ENCODE results near the gene UTP25. TPM values are rescaled to one million over a fixed set of nuclear protein-coding genes. Genes with fewer than 3 reads are reported as not detected.

The UTP25 gene
- total RNA-seq (1 to 10 TPM; 7.6 to 9.0 TPM), polyA plus RNA-seq (ENCODE audit: insufficient read length in 2 of 2) (1 to 10 TPM; 6.5 to 7.2 TPM)
- long read RNA-seq, donor 1, full-length matches to known transcripts, result 1 of 1 reads
- long read RNA-seq, donor 1, partial matches to known transcripts, result 0 of 1 reads
- long read RNA-seq, donor 1, other reads (novel, unspliced or antisense), result 0 of 1 reads
- long read RNA-seq, donor 2, full-length matches to known transcripts, result 1 of 1 reads
- long read RNA-seq, donor 2, partial matches to known transcripts, result 0 of 1 reads
- long read RNA-seq, donor 2, other reads (novel, unspliced or antisense), result 0 of 1 reads
- long read RNA-seq, donor 3, full-length matches to known transcripts, result 1 of 1 reads
- long read RNA-seq, donor 3, partial matches to known transcripts, result 0 of 1 reads
- long read RNA-seq, donor 3, other reads (novel, unspliced or antisense), result 0 of 1 reads
- long read RNA-seq, donor 4, full-length matches to known transcripts, result 3 of 3 reads
- long read RNA-seq, donor 4, partial matches to known transcripts, result 0 of 3 reads
- long read RNA-seq, donor 4, other reads (novel, unspliced or antisense), result 0 of 3 reads

DNA sequence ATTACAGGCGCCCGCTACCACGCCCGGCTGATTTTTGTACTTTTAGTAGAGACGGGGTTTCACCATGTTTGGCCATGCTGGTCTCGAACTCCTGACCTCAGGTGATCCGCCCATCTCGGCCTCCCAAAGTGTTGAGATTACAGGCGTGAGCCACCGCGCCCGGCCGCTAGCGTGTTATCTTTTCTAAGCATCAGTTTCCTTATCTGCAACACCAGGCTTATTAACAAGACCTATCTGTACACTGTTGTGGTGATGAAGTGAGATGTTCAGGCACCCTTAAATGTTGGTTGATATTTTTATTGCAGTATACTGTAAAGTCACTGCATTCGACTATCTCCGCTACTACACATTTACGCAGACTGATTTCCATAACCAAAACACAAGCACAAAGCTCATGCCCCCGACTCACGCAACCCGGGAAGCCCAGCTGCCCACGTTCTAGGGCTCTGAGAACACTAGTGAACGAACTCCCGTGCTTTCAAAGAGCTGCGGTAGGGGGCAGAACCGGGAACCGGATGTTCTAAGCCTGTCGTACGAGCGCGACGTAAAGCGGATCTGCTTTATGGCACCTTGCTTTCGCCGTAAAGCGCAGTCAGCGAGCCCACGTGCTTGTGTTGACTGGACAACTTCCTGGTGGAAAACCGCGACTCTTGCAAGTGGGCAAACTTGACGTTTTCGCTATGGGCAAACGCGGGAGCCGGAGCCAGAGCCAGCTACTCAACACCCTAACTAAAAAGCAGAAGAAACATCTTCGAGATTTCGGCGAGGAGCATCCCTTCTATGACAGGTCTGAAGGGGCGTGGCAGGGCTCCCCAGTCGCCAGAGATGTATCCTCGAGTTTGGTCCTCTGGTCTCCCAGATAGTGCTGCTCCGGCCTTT is at the start of gene UTP25:
Gene UTP25, plus strand, starts transcription at position 589 of the 879 bp plus-strand sequence. Its CDS starts 92 bp downstream, at position 681.
- Histone ChIP-seq H3K36me3 (ENCODE audit: control insufficient read depth, insufficient read depth, low read length) (peaks cover 4% of the 10 kb centered on the region), H3K4me3 (ENCODE audit: low read depth, low read length) (peak within 1 kb of the TSS; percentile 86), H3K27me3 (ENCODE audit: control insufficient read depth, insufficient read depth, low read length) (no peaks in the 10 kb centered on the region), H3K4me1 (ENCODE audit: control insufficient read depth, insufficient read depth, low read length) (peaks cover 18% of the 10 kb centered on the region), H3K27ac (ENCODE audit: low read depth, low read length) (peak within 1 kb of the TSS; percentile 11), H3K9me3 (ENCODE audit: control insufficient read depth, insufficient read depth, low read length) (no peaks in the 10 kb centered on the region)
- peak; percentile 90 to 99 (median 94) for DNase-seq (ENCODE audit: low read depth in 4 of 6, low spot score in 6 of 6)
- WGBS (ENCODE audit: insufficient coverage), result 13% methylated on average over 43 of the region's 51 CpGs

DNA sequence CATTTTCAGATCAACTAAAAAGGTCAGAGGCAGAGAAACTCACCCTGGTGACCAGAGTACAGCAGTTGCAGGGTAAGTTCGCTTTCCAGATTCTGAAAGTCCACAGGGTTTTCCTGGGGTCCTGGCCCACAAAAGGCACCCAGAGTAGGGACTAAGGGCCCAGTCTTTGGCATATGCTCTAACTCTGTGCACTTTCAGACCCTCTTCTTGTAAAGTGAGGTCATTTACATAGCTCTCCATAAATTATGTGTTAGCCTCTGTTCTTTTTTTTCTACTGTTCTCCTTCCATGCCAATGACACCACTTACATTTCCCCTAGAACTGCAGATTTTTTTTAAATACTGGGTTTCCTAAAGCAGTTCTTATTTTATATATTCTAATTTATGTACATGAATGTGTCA is 49.7 kb upstream of the UTP25 start:
- H3K27me3 ChIP-seq (ENCODE audit: control insufficient read depth, insufficient read depth, low read length), result no peaks in the 10 kb centered on the region
- 89% methylated on average over 1 of the region's 1 CpG for WGBS (ENCODE audit: insufficient coverage)
- H3K36me3 ChIP-seq (ENCODE audit: control insufficient read depth, insufficient read depth, low read length), result peaks cover 3% of the 10 kb centered on the region

GRCh38 chr1:209780268-209780667 is 47.5 kb upstream of the UTP25 start:
- WGBS (ENCODE audit: insufficient coverage), result 82% methylated on average over 3 of the region's 4 CpGs
- Histone ChIP-seq H3K4me3 (ENCODE audit: low read depth, low read length) (no peak overlapping the region), H3K4me1 (ENCODE audit: control insufficient read depth, insufficient read depth, low read length) (peaks cover 11% of the 10 kb centered on the region), H3K27ac (ENCODE audit: low read depth, low read length) (no peak overlapping the region), H3K36me3 (ENCODE audit: control insufficient read depth, insufficient read depth, low read length) (peaks cover 3% of the 10 kb centered on the region), H3K27me3 (ENCODE audit: control insufficient read depth, insufficient read depth, low read length) (no peaks in the 10 kb centered on the region), H3K9me3 (ENCODE audit: control insufficient read depth, insufficient read depth, low read length) (no peaks in the 10 kb centered on the region)
- no peak for DNase-seq (ENCODE audit: low read depth in 4 of 6, low spot score in 6 of 6)

More for the DNA sequence above, 49.7 kb upstream of the UTP25 start:
- H3K9me3 ChIP-seq (ENCODE audit: control insufficient read depth, insufficient read depth, low read length), result no peaks in the 10 kb centered on the region
- H3K27ac ChIP-seq (ENCODE audit: low read depth, low read length), result no peak overlapping the region
- H3K4me3 ChIP-seq (ENCODE audit: low read depth, low read length), result no peak overlapping the region
- H3K4me1 ChIP-seq (ENCODE audit: control insufficient read depth, insufficient read depth, low read length), result peaks cover 2% of the 10 kb centered on the region
- DNase-seq (ENCODE audit: low read depth in 4 of 6, low spot score in 6 of 6), result no peak

- H3K36me3 ChIP-seq (ENCODE audit: control insufficient read depth, insufficient read depth, low read length), result peaks cover 3% of the 10 kb centered on the region
- H3K27me3 ChIP-seq (ENCODE audit: control insufficient read depth, insufficient read depth, low read length), result peaks cover 15% of the 10 kb centered on the region
- no peak overlapping the region for H3K27ac ChIP-seq (ENCODE audit: low read depth, low read length)
- peak in 1 of 6 donors; percentile 9 for DNase-seq (ENCODE audit: low read depth in 4 of 6, low spot score in 6 of 6)
- no peaks in the 10 kb centered on the region for H3K9me3 ChIP-seq (ENCODE audit: control insufficient read depth, insufficient read depth, low read length)
- H3K4me1 ChIP-seq (ENCODE audit: control insufficient read depth, insufficient read depth, low read length), result peaks cover 11% of the 10 kb centered on the region
- peak overlapping the region; percentile 62 for H3K4me3 ChIP-seq (ENCODE audit: low read depth, low read length)
- WGBS (ENCODE audit: insufficient coverage), result 33% methylated on average over 6 of the region's 6 CpGs
These were observed 44.4 kb upstream of the UTP25 start for GRCh38 chr1:209783386-209783785.

- peaks cover 11% of the 10 kb centered on the region for H3K4me1 ChIP-seq (ENCODE audit: control insufficient read depth, insufficient read depth, low read length)
- H3K9me3 ChIP-seq (ENCODE audit: control insufficient read depth, insufficient read depth, low read length), result no peaks in the 10 kb centered on the region
- DNase-seq (ENCODE audit: low read depth in 4 of 6, low spot score in 6 of 6), result peak; percentile 97 to 100 (median 98)
- peak within 1 kb of the TSS; percentile 62 for H3K4me3 ChIP-seq (ENCODE audit: low read depth, low read length)
- peak within 1 kb of the TSS; percentile 76 for H3K27ac ChIP-seq (ENCODE audit: low read depth, low read length)
- H3K27me3 ChIP-seq (ENCODE audit: control insufficient read depth, insufficient read depth, low read length), result peaks cover 24% of the 10 kb centered on the region
- under 1% methylated on average over 42 of the region's 48 CpGs for WGBS (ENCODE audit: insufficient coverage)
- peaks cover 3% of the 10 kb centered on the region for H3K36me3 ChIP-seq (ENCODE audit: control insufficient read depth, insufficient read depth, low read length)
These were observed 43.3 kb upstream of the UTP25 start, which contains the start of gene C1orf74 for GRCh38 chr1:209784265-209785169. TSS of gene C1orf74 (minus strand) at chr1:209784559. CDS start at chr1:209783634, 925 bp downstream.

DNA sequence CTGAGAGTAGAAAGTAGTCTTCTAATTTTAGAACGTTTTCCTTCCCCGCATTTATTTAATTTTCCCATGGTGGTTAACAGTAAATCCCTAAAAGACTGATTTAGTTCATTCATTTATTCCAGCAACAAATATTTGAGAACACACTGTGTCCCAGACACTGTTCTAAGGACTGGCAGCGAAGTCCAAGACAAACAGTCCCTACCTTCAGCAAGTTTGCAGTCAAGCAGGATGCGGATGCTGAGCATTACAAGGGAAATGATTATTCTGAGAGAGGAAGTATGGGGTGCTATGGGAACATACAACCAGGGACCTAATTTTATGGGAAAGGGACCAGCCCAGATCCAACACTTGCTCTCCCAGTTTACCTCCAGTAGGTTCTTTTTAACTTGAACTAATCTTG is 42.2 kb upstream of the UTP25 start:
- WGBS (ENCODE audit: insufficient coverage), result 50% methylated on average over 2 of the region's 4 CpGs
- Histone ChIP-seq H3K27me3 (ENCODE audit: control insufficient read depth, insufficient read depth, low read length) (peaks cover 35% of the 10 kb centered on the region), H3K27ac (ENCODE audit: low read depth, low read length) (no peak overlapping the region), H3K4me1 (ENCODE audit: control insufficient read depth, insufficient read depth, low read length) (peaks cover 11% of the 10 kb centered on the region), H3K36me3 (ENCODE audit: control insufficient read depth, insufficient read depth, low read length) (no peaks in the 10 kb centered on the region), H3K4me3 (ENCODE audit: low read depth, low read length) (no peak overlapping the region), H3K9me3 (ENCODE audit: control insufficient read depth, insufficient read depth, low read length) (no peaks in the 10 kb centered on the region)
- no peak for DNase-seq (ENCODE audit: low read depth in 4 of 6, low spot score in 6 of 6)

DNA sequence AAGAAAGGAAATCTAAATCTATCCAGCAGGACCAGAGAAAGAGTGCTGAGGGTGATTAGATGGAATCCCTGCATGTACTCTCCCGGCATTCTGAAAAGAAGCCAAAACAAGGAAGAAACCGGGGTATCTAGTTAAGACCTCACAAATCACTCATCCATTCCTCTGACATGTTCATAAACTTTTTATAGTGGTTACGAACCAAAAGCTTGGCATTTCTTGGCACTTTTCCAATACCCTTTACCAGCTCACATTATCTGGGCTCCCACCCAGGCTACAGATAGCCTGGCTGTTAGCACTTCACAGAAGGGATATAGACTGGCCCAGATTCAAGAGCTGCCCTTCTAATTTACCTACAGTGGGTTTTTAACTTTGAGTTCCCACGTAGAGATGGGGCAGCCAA is 41.6 kb upstream of the UTP25 start:
- H3K27me3 ChIP-seq (ENCODE audit: control insufficient read depth, insufficient read depth, low read length), result peaks cover 38% of the 10 kb centered on the region
- DNase-seq (ENCODE audit: low read depth in 4 of 6, low spot score in 6 of 6), result no peak

GRCh38 chr1:209787551-209787950 is 40.2 kb upstream of the UTP25 start:
- no peak overlapping the region for H3K4me3 ChIP-seq (ENCODE audit: low read depth, low read length)
- H3K4me1 ChIP-seq (ENCODE audit: control insufficient read depth, insufficient read depth, low read length), result peaks cover 11% of the 10 kb centered on the region
- no peaks in the 10 kb centered on the region for H3K36me3 ChIP-seq (ENCODE audit: control insufficient read depth, insufficient read depth, low read length)
- H3K27ac ChIP-seq (ENCODE audit: low read depth, low read length), result peak overlapping the region; percentile 19
- no peaks in the 10 kb centered on the region for H3K9me3 ChIP-seq (ENCODE audit: control insufficient read depth, insufficient read depth, low read length)
- peaks cover 51% of the 10 kb centered on the region for H3K27me3 ChIP-seq (ENCODE audit: control insufficient read depth, insufficient read depth, low read length)
- no CpG with 5 or more reads among the region's 2 CpGs for WGBS (ENCODE audit: insufficient coverage)
- DNase-seq (ENCODE audit: low read depth in 4 of 6, low spot score in 6 of 6), result peak in 1 of 6 donors; percentile 27

More for the DNA sequence above, 41.6 kb upstream of the UTP25 start:
- 68% methylated on average over 4 of the region's 4 CpGs for whole genome bisulfite sequencing (ENCODE audit: insufficient coverage)
- Histone ChIP-seq H3K9me3 (ENCODE audit: control insufficient read depth, insufficient read depth, low read length) (no peaks in the 10 kb centered on the region), H3K4me1 (ENCODE audit: control insufficient read depth, insufficient read depth, low read length) (peaks cover 11% of the 10 kb centered on the region), H3K27ac (ENCODE audit: low read depth, low read length) (no peak overlapping the region), H3K36me3 (ENCODE audit: control insufficient read depth, insufficient read depth, low read length) (no peaks in the 10 kb centered on the region), H3K4me3 (ENCODE audit: low read depth, low read length) (no peak overlapping the region)

Measured in spinal cord (tissue), 10 donors.